PFSK-1 (cell line): ENCODE measurements around the gene PCNT.

ENCODE experiments used
- POLR2AphosphoS5 ChIP-seq: IDR thresholded peaks from 2 replicates; pipeline ENCODE4 v1.6.1; 2012; ENCODE audit warnings: low read depth, mild to moderate bottlenecking, control low read depth, low read length, moderate library complexity
- SIN3A ChIP-seq: IDR thresholded peaks from 2 replicates; pipeline ENCODE4 v1.6.1; 2012; ENCODE audit warnings: mild to moderate bottlenecking, low read length, moderate library complexity, borderline replicate concordance; ENCODE audit not compliant: insufficient read depth
- TAF1 ChIP-seq: IDR thresholded peaks from 2 replicates; pipeline ENCODE4 v1.6.1; 2012; ENCODE audit warnings: low read length, control low read depth, borderline replicate concordance; ENCODE audit not compliant: insufficient read depth
- TF ChIP-seq, protein P1 (sequence below), 2 experiments: IDR thresholded peaks; 2 replicates each; pipeline versions ENCODE4 v1.6.1 to v1.8.0; 2011 to 2012; ENCODE audit warnings: low read depth in 2 of 2, low read length in 2 of 2, control low read depth in 1 of 2, inconsistent platforms in 1 of 2, mild to moderate bottlenecking in 1 of 2, moderate library complexity in 1 of 2; ENCODE audit not compliant: insufficient read depth in 1 of 2

- TF ChIP-seq POLR2AphosphoS5 (no peak), TAF1 (no peak), SIN3A (no peak)
- TF ChIP-seq, protein P1, sequence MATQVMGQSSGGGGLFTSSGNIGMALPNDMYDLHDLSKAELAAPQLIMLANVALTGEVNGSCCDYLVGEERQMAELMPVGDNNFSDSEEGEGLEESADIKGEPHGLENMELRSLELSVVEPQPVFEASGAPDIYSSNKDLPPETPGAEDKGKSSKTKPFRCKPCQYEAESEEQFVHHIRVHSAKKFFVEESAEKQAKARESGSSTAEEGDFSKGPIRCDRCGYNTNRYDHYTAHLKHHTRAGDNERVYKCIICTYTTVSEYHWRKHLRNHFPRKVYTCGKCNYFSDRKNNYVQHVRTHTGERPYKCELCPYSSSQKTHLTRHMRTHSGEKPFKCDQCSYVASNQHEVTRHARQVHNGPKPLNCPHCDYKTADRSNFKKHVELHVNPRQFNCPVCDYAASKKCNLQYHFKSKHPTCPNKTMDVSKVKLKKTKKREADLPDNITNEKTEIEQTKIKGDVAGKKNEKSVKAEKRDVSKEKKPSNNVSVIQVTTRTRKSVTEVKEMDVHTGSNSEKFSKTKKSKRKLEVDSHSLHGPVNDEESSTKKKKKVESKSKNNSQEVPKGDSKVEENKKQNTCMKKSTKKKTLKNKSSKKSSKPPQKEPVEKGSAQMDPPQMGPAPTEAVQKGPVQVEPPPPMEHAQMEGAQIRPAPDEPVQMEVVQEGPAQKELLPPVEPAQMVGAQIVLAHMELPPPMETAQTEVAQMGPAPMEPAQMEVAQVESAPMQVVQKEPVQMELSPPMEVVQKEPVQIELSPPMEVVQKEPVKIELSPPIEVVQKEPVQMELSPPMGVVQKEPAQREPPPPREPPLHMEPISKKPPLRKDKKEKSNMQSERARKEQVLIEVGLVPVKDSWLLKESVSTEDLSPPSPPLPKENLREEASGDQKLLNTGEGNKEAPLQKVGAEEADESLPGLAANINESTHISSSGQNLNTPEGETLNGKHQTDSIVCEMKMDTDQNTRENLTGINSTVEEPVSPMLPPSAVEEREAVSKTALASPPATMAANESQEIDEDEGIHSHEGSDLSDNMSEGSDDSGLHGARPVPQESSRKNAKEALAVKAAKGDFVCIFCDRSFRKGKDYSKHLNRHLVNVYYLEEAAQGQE (IDR thresholded peaks at IDR 0.05; ENCODE audit: insufficient read depth in 1 of 2, low read depth in 2 of 2, low read length in 2 of 2) = no peak
Measured at GRCh38 chr21:46401186-46401910, 77.4 kb downstream of the PCNT start.
